ENCODE results near the gene HBS1L.

The HBS1L gene

DNA sequence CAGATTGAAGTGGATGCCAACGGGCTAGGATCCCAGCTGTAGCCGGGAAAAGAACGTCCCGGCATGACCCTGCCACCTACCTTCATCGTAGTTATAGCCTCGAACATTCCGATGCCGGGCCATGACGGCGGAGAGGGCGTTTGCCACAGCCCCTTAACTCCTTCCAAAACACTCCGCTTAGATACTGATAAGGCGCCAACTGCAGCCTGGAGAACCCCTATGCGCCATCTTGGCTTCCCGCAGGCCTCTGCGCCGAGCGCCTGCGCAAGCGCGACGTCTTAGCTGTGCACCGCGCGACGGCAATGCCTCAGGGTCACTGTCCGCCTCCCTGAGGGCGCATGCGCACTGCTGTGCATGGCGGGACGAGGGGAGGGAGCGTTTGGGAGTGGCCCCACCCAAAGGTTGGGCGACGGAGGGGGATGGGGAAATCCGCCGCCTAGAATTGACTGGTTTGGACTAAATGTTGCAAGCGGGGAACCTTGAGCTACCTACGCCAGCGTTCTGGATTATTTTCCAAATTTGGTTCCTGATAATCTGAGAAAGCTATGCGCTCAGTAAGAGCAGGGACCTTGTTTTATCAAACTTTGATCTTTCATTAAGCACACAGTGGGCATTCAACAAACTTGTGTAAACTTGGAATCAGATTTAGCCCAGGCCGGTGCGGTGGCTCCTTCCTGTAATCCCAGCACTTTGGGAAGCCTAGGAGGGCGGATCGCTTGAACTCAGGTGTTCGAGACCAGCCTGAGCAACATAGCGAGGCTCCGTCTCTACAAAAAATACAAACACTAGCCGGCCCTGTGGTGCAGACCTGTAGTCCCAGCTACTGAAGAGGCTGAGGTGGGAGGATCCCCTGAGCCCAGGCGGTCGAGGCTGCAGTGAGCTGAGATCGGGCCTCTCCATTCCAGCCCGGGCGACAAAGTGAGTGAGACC is at the start of gene HBS1L:
TSS of gene HBS1L (minus strand) at position 254 of the 930 bp plus-strand sequence. CDS start at position 123, 131 bp downstream.
- peak; percentile 93 for FAIRE-seq

- no peak for FAIRE-seq
Measured at GRCh38 chr6:135104199-135104598, 49.6 kb upstream of the HBS1L start.

DNA sequence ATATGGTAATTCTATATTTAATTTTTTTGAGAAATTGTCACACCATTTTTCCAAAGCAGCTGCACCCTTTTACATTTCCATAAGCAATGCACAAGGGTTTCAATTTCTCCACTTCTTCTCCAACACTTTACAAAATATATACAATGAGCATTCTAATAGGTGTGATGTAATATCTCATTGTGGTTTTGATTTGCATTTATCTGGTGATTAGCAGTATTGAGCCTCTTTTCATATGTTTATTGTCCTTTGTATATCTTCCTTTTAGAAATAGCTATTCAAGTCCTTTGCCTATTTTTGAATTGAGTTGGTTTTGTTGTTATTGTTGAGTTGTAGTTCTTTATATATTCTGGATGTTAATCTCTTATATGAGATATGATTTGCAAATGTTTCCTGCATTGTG is 47.6 kb upstream of the HBS1L start:
- FAIRE-seq = no peak

DNA sequence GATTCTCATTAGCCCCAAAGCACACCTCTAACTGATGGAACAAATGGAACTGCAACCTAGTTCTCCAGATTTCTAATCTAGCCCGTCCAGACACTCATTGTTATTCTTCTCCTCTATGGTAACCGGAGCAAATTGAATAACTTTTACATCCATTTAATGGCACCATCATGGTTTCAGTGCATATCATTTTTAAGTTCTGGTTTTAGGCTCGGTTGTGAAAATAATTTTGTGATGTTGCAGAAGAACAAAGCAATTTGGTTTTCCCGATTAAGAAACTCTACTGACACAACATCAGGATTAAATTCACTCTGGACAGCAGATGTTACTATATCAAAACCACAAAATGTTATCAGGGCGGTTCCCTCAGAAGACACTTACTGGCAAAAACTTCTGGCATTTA is 42.5 kb upstream of the HBS1L start:
- no peak for FAIRE-seq

GRCh38 chr6:135096403-135097130 is 41.9 kb upstream of the HBS1L start:
- no peak for FAIRE-seq

GRCh38 chr6:135095716-135096115 is 41.1 kb upstream of the HBS1L start:
- no peak for FAIRE-seq

DNA sequence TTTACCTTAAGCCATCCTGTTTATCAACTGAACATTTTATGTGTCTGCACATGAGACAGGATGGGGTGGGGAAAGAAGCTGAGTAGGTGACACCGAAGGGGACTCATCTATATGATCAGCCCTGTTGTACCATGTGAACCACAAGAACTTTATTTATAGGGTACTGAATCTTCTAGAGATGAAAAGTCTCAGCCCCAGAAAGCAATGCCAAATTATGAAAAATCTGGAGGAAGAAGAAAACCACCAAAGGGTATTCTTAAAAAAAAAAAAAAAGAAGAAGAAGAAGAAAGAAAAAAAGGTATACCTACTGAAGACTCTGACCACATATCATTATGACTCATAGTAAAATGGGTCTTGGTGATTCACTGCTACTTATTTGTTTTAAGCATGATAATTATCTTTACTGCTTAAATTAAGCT is 39.8 kb upstream of the HBS1L start:
- no peak for FAIRE-seq

- no peak for FAIRE-seq
Measured at GRCh38 chr6:135093578-135093977, 39.0 kb upstream of the HBS1L start.

DNA sequence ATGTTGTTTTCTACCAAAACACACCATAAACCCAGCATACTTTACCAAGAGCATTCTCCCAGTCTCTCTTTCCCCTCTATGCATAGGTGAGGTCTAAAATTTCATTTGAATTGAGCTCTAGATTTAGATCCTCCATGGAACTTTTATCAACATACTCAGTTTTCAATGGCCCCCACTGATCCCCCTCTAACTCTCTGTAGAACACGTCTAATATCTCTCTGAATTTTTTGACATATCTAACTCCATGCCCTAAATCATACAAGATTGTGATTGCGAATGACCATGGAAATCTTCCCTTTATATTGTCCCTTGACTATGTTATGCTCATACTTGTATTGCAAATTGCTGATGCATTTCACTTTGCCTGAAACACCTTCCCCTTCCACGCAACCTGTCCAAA is 38.1 kb upstream of the HBS1L start:
- no peak for FAIRE-seq

GRCh38 chr6:135090819-135091218 is 36.2 kb upstream of the HBS1L start:
- FAIRE-seq = no peak

- no peak for FAIRE-seq
Measured at GRCh38 chr6:135089901-135090300, 35.3 kb upstream of the HBS1L start.

- FAIRE-seq = no peak
Measured at GRCh38 chr6:135088818-135089809, 34.5 kb upstream of the HBS1L start.

GRCh38 chr6:135088281-135088680 is 33.7 kb upstream of the HBS1L start:
- no peak for FAIRE-seq

- FAIRE-seq = no peak
Measured at GRCh38 chr6:135087803-135088202, 33.2 kb upstream of the HBS1L start.

- FAIRE-seq = no peak
Measured at GRCh38 chr6:135087403-135087802, 32.8 kb upstream of the HBS1L start.

DNA sequence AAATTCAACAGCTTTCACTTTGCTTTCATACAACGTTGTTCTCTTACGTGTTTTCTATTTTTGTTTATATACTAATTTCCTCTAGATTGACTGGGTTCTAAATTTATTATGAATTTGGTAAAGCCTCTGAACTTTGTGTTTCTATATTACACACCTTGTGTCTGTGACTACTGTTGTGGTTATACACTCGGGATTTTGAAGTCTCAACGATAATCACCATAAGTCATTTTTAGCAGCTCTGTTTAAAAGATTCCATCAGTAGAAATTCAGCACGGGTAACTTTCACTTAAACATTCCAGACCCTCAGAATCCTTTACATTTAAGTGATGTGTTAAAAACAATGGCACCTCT is 31.8 kb upstream of the HBS1L start:
- FAIRE-seq = no peak

DNA sequence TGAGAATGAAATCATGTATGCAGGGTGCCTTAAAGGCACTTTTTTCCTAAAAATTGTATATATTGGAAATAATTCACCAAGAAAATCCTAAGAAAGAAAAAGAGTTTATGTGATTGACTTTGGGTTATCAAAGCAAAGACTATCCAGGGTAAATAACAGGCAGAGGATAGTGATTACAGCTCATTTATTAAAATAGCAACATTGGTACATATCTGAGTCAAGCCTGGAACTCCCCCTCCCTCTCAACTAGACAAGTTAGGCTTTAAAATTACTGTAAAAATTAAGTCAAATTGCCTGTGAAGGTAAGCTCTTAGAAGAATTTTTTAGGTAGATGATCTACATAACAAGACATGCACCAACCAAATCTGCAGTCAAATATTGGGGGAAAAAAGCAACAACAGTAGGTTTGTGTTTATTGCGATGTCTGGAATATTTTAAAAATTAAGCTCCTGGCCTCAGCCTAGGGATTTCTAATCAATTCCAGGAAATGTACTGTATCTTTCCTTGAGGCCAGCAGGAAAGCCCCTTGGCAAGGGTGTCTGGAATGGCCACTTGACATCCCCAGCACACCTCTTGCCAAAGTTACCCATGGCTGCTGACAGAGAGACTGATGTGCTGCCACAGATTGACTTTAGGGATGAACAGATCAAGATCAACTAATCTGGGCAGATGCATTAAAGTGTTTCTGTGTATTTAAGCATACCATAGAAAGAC is 31.2 kb upstream of the HBS1L start:
- no peak for FAIRE-seq

- FAIRE-seq = no peak
Measured at GRCh38 chr6:135084916-135085269, 30.3 kb upstream of the HBS1L start.

- FAIRE-seq = no peak
Measured at GRCh38 chr6:135084001-135084915, 29.6 kb upstream of the HBS1L start.

GRCh38 chr6:135081966-135082365 is 27.3 kb upstream of the HBS1L start:
- no peak for FAIRE-seq

- no peak for FAIRE-seq
Measured at GRCh38 chr6:135075018-135075417, 20.4 kb upstream of the HBS1L start.
